ENCODE data around the gene TBC1D13. TPM values are rescaled to one million over a fixed set of nuclear protein-coding genes. Genes with fewer than 3 reads are reported as not detected.
A peak's percentile ranks its signal among the peaks of the same experiment; 100 is the strongest.

The TBC1D13 gene
- total and polyA plus RNA-seq, 2 of the 13 experiments (the other 11 are each of a cell fraction or from before 2014, with no cell fraction given) = 17.9 to 19.7 TPM

GRCh38 chr9:128818099-128818838 is 31.2 kb downstream of the TBC1D13 start, which contains the start of gene ENDOG (continued):
- peak; percentile 32 for TF ChIP-seq BRF2 (CRISPR knock-in tag; IDR thresholded peaks at IDR 0.05)
- TF ChIP-seq TARDBP (CRISPR knock-in tag; IDR thresholded peaks at IDR 0.05) = peak; percentile 79
- peak; percentile 55 for TF ChIP-seq ELF1 (CRISPR knock-in tag; IDR thresholded peaks at IDR 0.05)
- TF ChIP-seq TBP (CRISPR knock-in tag; IDR thresholded peaks at IDR 0.05) = no peak; the same call in 1 of the 2 replicates
- 0 out of 2 replicates have a peak, but pooled peaks have one; percentile 39 for TF ChIP-seq RELA (CRISPR knock-in tag; IDR thresholded peaks at IDR 0.05)
- TF ChIP-seq ELK4 (CRISPR knock-in tag; IDR thresholded peaks at IDR 0.05; ENCODE audit: borderline replicate concordance) = no peak
- no peak for TF ChIP-seq ZNF552 (CRISPR knock-in tag; IDR thresholded peaks at IDR 0.05; ENCODE audit: borderline replicate concordance)
- TF ChIP-seq SIN3A (IDR thresholded peaks at IDR 0.05; ENCODE audit: borderline replicate concordance, low read depth, low read length) = peak; percentile 58; the same call in 1 of the 2 replicates
- TF ChIP-seq ZNF430 (CRISPR knock-in tag; IDR thresholded peaks at IDR 0.05) = 0 out of 2 replicates have a peak, but pooled peaks have one; percentile 74
- TF ChIP-seq STAT5B (CRISPR knock-in tag; IDR thresholded peaks at IDR 0.05) = no peak
- 0 out of 2 replicates have a peak, but pooled peaks have one; percentile 31 for TF ChIP-seq RFXANK (CRISPR knock-in tag; IDR thresholded peaks at IDR 0.05)
- TF ChIP-seq KDM3A (CRISPR knock-in tag; IDR thresholded peaks at IDR 0.05; ENCODE audit: low read depth) = peak; percentile 77; the same call in 1 of the 2 replicates
- no peak for TF ChIP-seq KDM5A (IDR thresholded peaks at IDR 0.05; ENCODE audit: borderline replicate concordance, low read length)
- TF ChIP-seq ZSCAN21 (CRISPR knock-in tag; IDR thresholded peaks at IDR 0.05; ENCODE audit: borderline replicate concordance) = no peak; the same call in 1 of the 2 replicates
- TF ChIP-seq RNF219 (CRISPR knock-in tag; IDR thresholded peaks at IDR 0.05) = no peak
- TF ChIP-seq HNRNPUL1 (IDR thresholded peaks at IDR 0.05; ENCODE audit: low read depth, low read length) = no peak
- TF ChIP-seq ZNF607 (CRISPR knock-in tag; IDR thresholded peaks at IDR 0.05; ENCODE audit: borderline replicate concordance) = peak; percentile 8; the same call in 1 of the 2 replicates
- TF ChIP-seq ZNF44 (CRISPR knock-in tag; IDR thresholded peaks at IDR 0.05) = 0 out of 2 replicates have a peak, but pooled peaks have one; percentile 38
- TF ChIP-seq ZNF280D (CRISPR knock-in tag; IDR thresholded peaks at IDR 0.05) = 0 out of 2 replicates have a peak, but pooled peaks have one; percentile 67
- no peak for TF ChIP-seq U2AF1 (optimal IDR thresholded peaks at IDR 0.05; ENCODE audit: low read depth, low read length)
- TF ChIP-seq ZNF331 (CRISPR knock-in tag; IDR thresholded peaks at IDR 0.05) = peak; percentile 86
- peak; percentile 19; the same call in 1 of the 2 replicates for TF ChIP-seq MEIS2 (CRISPR knock-in tag; IDR thresholded peaks at IDR 0.05)
